GM13977 (cell line): Measurements from ENCODE around the gene TSTD2.

ENCODE experiments used
- DNase-seq: peaks from one replicate; pipeline ENCODE4 v3.0.0; 2012; ENCODE audit warnings: low spot score
- CTCF ChIP-seq: IDR thresholded peaks from 2 replicates; pipeline ENCODE4 v1.5.1; 2012; ENCODE audit warnings: mild to moderate bottlenecking, control low read depth; ENCODE audit not compliant: insufficient read depth; ENCODE audit errors: extremely low read depth, missing control alignments
- in situ Hi-C: fragments of 300-500 bp; cut with MboI; formaldehyde crosslinking; loops from one replicate; pipeline ENCODE4 v1.12.0; 2022; ENCODE audit warnings: low sequenced_read_pairs, low pct_unique_long_range_greater_than_20kb, mixed read lengths, inconsistent platforms; ENCODE audit not compliant: unreplicated experiment

TSTD2 gene

GRCh38 chr9:97632985-97633858 is at the start of gene TSTD2, which contains the start of gene NCBP1:
TSTD2 (minus strand) TSS chr9:97633368; CDS start chr9:97627562, 5,806 bp downstream.
NCBP1 (plus strand) TSS chr9:97633821; CDS start chr9:97633882, 61 bp downstream.
- no peak for TF ChIP-seq CTCF
- in situ Hi-C loops: no loop called here
- DNase-seq: peak; percentile 95

GRCh38 chr9:97682242-97682641 is 49.1 kb upstream of the TSTD2 start:
- DNase-seq: no peak
- in situ Hi-C loops: no loop called here

GRCh38 chr9:97675655-97676054 is 42.5 kb upstream of the TSTD2 start:
- TF ChIP-seq CTCF: no peak
- peak; percentile 13 for DNase-seq
- in situ Hi-C loops: no loop called here

More at GRCh38 chr9:97682242-97682641, 49.1 kb upstream of the TSTD2 start:
- TF ChIP-seq CTCF: no peak

- TF ChIP-seq CTCF: no peak
- in situ Hi-C loops: no loop called here
- no peak for DNase-seq
Observed at GRCh38 chr9:97673922-97674321, 40.8 kb upstream of the TSTD2 start.

GRCh38 chr9:97672403-97672802 is 39.2 kb upstream of the TSTD2 start:
- DNase-seq: no peak
- TF ChIP-seq CTCF: no peak
- in situ Hi-C loops: no loop called here

- no peak for TF ChIP-seq CTCF
- in situ Hi-C loops: no loop called here
- no peak for DNase-seq
Observed at GRCh38 chr9:97670586-97670985, 37.4 kb upstream of the TSTD2 start.
